Stimulated activated CD4-positive, alpha-beta T cell treated with anti-CD3 and anti-CD28 coated beads, Interleukin-1b, Interleukin-23, amount 100 ng/mL, for 24 hours (primary cell): ENCODE data around the gene STK17A.

Source experiments
- DNase-seq, 4 experiments: peaks; one replicate each; pipeline ENCODE4 v3.0.0-alpha.2; 2020; ENCODE audit warnings: low read depth in 4 of 4, low spot score in 1 of 4

The STK17A gene

DNA sequence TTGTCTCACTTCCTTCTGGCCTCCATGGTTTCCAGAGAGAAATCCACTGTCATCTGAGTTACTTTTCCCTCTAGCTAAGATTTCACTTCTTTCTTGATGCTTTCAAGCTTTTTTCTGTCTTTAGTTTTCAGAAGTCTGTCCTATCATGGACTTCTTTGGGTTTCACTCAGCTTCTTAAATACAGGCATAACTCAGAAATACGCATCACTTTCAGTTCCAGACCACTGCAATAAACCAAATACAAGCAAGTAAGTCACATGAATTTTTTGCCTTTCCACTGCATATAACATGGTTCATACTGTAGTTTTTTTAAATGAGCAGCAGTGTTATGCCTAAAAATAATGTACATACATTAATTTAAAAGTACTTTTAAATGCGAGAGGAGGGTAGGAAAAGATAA lies 48.7 kb downstream of the STK17A start:
- DNase-seq, result no peak

DNA sequence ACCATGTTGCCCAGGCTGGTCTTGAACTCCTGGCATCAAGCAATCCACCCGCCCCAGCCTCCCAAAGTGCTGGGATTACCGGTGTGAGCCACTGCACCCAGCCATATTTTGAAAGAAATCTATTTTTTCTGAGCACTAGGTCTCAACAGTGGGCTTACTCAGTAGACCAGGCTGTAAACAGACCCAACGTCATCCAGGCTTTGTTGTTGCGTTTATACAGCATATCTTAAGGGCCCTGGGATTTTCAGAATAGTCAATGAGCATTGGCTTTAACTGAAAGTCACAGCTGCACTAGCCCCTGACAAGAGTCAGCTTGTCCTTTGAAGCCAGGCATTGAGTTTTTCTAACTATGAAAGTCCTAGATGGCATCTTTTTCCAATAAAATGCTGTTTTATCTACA lies 49.8 kb downstream of the STK17A start:
- no peak for DNase-seq

DNA sequence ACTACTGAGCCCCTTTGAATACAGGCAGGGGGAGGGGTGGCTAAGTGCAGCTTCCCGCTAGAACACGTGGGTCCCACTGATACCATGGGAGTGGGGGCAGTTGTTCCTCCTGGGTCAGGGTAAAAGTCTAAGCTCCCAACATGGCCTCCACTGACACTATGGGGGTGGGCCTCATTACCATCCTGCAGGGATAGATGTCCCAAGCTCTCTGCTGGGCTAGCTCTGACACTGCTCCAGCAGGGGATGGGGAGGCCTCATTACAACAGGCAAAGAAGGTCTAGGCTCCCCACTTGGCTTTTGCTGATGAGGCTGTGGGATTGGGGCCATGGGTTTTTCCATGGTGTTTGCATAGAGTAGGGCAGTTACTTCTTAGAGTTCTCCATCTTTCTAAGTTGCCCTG lies 51.5 kb downstream of the STK17A start:
- no peak for DNase-seq

DNA sequence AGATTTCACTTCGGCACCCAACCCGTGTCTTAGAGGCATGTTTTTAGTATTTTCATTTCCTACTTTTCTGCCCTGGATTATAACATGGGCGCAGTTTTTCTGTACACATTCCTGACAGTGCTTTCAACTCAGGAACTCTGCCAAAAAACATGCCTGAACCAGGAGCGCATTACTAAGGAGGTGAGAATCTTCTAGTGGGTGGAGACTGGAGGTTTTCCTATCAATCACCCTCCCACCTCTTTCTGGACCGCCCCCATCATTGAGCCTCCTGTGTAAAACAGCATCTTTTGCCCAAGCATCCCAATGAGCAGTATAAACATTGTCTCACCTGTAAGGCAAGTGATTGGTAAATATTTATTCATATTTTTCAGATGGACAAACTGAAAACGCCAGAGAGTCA lies 53.2 kb downstream of the STK17A start:
- DNase-seq, result no peak

- no peak for DNase-seq
These were observed 54.4 kb downstream of the STK17A start for GRCh38 chr7:43637114-43637806.

DNA sequence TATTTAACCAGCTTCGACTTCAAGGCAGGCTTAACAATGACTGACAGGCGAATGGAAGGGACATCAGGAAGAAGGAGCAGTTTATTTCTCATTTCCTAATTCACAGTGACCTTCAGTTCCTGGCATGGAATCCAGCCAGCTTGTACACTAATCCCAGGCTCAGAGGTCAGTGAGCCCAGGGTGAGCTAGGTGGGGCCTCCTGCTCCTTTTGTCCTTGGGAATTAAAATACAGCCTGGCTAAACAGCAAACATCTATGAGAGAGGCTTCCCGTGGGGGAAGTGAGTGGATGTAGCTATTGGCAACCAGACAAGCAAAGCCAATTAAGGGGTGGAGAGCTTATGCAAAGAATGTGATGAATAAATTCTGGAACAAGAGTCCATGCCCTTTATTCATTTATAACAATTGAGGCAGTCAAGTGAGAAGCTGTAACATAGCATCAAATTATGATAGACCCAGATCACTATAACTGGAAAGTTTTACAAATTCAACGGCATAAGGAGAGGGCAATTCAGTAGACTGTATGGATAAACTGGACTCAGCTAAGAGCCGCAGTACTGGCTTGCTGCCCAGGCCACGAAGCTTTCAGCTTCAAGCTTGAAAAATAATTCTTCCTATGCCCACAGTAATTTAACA lies 57.1 kb downstream of the STK17A start:
- DNase-seq, result no peak

- DNase-seq, result no peak
These were observed 57.8 kb downstream of the STK17A start for GRCh38 chr7:43640679-43641078.

DNA sequence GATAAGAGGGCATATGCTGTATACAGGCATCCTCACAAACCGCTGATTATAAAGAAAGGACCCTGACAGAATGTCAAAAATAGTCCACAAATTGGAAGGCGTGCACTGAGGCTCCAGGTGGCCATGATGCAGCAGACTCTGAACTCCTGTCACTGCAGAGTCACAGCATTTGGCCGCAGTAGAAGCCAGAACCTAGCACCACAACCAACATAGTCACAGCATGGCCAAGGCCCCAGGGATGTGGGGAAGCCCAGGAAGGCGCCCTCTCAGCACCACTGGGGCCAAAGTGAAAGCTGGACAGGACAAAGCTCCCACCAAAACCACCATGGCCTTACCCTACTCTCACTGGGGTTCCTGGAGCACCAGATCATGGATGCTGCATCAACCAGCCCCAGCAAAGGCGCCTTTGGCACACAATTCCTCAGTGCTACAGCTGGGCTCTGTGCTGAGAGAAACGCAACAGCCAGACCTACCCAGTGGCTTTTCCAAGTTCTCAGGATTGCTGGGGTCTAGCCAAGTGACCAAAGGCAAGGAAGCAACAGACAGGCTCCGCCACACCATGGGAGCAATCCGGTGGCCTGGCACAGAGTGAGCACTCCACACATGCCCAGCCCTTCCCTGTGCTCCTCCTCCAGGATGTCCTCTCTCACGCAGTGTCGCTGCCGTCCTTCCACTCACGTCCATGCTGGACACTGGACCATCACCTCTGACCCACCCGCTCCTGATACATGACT lies 60.2 kb downstream of the STK17A start:
- no peak for DNase-seq

DNA sequence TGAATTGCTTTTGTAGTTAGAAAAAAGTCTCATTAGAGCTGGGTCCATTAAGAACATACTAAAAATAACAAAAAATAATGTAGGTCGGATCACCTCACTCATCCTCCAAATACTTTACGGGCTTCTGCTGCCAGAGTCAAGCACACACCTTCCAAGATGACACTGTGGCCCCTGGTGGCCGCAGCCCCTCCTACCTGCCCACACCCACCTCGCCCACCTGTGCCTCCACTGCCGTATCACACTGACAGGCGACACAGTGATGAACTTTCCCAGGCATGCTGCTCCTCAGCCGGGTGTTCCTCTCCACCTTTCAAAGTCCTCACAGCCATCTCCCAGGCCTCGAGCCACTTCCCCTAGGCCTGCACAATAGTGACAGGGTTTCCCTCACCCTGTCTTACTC lies 60.9 kb downstream of the STK17A start:
- DNase-seq, result no peak

DNA sequence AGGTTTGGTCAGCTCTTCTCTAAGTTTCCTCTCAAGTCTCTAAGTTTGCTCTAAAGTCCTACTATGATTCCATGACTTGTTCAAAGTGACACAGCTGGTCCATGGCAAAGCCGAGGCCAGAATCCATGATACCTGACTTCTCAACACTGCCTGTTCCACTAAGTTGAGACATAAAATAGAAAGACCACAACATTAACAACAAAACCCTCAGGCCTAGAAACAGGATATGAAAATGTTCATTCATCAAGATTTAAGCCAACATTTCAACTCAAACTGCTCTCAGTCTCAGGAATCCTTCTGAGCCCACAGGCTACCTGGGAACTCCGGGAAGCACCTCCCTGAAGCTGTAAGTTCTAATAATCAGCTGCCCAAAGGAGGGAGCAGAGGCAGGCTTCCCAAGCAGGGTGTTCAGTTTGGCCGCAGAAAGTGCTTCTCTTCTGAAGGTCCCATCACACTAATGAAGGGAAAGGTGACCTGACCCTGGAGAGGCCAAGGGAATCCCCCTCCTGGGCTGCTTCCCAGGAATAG lies 62.9 kb downstream of the STK17A start:
- DNase-seq, result no peak

DNA sequence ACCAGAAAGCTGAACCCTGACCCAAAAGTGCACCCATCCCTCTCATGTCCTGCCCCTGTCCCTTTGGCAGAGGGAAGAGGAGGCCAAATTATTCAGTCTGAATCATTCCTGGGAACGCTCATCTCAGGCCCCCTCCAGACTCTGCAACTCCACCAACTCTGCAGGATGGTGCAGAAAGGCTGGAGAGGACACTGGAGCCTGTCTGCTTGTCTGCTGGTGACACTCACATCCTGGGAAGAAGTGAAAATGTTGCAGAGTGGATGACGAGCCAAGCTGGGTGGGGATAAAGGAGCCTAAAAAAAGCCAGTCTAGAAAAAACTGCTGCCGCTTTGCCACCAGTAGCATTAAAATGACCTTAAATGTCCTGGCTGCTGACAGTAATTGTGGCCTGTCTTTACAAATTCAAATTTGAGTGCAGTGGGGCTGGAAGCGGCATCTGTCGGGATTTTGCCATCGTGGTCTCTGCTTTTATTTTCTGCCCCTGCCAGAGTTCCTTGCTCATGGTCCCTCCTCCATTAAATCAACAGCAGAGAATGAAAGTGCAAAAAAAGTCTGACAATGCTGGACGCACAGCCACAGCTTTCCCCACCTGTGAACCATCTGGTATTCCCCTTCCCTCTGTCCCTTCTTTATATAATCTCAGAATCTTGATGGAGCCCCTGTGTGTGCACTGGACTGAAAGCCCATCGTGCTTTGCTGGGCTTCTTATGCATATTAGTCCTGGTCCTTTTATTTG lies 63.9 kb downstream of the STK17A start:
- no peak for DNase-seq

GRCh38 chr7:43647339-43647672 lies 64.4 kb downstream of the STK17A start:
- no peak for DNase-seq

- peak in 1 of 4 experiments; percentile 50 for DNase-seq
These were observed 65.0 kb downstream of the STK17A start for GRCh38 chr7:43647673-43648472.

DNA sequence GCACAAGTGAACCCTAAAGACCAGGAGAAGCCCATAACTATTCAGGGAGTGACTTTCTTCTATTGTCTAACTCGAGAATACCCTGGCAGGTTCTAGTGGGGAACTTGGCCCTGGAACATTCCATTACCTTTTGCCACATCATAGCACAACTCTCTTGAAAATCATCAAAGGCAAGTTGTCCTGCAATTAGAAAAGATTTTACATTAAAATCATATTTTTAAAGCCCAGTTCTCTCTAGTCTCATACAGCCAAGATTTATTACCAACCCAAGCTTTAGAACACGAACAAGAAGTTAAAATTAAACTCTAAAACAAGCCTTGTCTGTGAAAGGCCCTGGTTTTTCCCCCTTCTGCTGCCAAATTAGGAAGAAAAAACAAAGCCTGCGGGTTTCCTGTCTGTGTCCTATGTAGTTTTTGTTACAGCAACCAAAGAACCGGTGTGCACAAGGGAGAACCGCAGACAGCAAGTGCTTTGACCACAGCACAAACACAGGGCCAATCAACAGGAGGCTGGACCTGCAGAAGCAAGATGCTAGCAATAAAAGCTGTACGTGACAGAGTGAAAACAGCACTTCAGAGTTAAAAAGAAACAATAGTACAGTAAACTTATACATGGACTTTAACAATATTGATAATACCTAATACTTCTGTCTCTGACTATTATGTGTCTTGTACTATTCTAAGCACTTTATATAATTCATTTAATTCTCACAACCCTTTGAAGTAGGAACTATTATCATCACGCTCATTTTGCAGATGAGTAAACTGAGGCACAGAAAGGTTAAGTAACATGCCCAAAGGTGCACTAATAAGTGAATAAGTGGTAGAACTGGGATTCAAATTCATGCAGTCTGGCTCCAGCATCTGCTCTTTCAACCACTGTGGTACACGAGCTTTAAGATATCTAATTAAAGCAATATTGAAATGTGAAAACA lies 65.8 kb downstream of the STK17A start:
- peak in 1 of 4 experiments; percentile 43 for DNase-seq

GRCh38 chr7:43649755-43650274 lies 66.9 kb downstream of the STK17A start:
- peak in 1 of 4 experiments; percentile 29 for DNase-seq

- DNase-seq, result no peak
These were observed 67.6 kb downstream of the STK17A start for GRCh38 chr7:43650457-43651052.

- no peak for DNase-seq
These were observed 69.5 kb downstream of the STK17A start for GRCh38 chr7:43652364-43652763.

- no peak for DNase-seq
These were observed 70.6 kb downstream of the STK17A start for GRCh38 chr7:43653466-43653865.
